NCI-H1048 (cell line): Measurements from ENCODE around the gene VAV3.

ENCODE experiments used
- DNase-seq: peaks from one replicate; lab custom pipeline; 2025; lab: John Stamatoyannopoulos, UW

VAV3 gene

DNA sequence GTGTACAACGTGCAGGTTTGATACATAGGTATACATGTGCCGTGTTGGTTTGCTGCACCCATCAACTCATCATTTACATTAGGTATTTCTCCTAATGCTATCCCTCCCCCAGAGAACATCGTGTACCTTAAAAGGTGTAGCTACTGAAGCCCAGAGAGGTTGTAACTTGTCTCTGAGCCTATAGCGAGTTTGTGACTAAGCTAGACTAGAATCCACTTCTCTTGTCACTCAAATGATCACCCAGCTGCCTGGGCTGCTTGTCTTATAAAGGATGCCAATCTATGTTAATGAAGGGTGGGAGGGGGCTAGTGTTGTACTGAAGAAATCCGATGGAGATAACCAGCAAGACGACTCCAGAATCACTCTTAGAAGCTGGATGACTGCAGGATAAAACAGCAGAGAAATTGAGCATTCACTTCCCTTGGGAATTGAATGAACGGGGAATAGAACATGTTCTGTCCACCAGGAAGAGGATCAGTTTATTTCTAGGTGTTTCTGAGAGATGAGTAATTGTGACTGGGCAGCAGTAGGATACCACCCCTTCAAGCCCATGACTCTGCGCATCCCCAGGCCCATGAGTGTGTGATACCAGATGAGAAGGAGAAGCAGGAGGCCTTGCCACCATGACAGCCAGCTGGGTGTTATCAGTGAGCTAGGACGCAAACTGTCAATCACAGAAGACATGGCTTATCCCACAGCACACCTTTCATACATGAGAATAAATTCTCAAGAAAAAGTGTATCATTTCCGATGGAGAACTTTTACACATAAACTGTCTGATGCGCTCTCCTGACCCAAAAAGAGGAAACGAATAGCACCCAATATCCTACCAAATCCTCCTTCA is 433.7 kb downstream of the VAV3 start:
- no peak for DNase-seq

GRCh38 chr1:107530543-107530942 is 434.4 kb downstream of the VAV3 start:
- no peak for DNase-seq

DNA sequence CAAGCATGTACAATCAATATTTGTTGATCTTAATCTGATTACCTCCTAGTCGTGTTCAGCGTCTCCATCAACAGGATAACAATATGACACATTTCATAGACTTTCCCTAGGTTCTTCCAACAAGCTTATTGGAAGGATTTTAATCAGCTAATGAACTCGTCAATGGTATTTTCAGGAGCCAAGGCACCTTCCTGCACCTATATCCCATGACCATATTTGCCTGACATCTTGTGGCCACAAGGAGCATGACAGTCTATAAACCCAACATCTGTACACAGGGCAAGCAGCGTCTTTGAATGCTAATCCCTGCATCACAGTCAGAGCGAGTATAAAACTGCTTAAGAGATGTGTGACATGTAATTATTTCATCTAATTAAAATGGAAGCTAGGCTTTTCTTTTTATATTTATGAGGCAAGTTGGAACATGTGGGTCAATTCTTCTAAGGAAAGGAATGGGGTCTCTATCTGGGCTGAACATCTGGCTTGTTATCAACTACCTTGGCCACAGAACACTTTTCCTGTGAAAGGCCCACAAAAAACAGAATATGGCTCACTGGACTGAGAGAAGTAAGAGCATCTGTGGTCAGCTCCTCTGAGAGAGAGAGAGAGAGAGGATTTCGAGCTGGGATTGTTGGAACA is 435.4 kb downstream of the VAV3 start:
- DNase-seq, result peak; percentile 24

DNA sequence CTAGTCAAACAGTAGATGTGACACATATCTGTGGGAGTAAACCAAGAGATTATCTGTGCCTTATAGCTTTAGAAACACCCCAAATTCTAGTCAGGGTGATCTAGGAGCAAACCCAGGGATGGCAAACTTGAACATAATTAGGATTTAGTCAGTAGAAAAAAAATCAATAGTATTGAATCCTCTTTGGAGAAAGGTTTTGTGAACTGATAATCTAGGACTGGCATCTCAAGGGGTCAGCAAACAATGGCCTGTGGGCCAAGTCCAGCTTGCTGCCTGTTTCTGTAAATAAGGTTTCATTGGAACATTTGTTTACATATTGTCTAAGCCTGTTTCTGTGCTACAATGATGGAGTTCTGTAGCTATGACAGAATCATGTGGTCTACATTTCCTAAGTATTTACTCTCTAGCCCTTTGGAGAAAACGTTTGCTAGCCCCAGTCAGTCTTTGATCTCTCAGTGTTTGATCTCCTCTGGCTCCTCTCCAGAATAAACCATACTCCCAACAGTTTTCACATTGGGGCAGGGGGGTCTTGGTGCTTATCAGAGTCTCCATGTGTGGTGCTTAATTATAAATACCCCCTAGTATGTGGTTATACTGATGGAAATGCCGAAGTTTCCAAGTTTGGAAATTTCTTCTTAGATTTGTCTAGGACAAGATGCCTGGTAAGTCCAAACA is 438.3 kb downstream of the VAV3 start:
- DNase-seq, result no peak

- no peak for DNase-seq
Measured at GRCh38 chr1:107525961-107526360, 439.0 kb downstream of the VAV3 start.

DNA sequence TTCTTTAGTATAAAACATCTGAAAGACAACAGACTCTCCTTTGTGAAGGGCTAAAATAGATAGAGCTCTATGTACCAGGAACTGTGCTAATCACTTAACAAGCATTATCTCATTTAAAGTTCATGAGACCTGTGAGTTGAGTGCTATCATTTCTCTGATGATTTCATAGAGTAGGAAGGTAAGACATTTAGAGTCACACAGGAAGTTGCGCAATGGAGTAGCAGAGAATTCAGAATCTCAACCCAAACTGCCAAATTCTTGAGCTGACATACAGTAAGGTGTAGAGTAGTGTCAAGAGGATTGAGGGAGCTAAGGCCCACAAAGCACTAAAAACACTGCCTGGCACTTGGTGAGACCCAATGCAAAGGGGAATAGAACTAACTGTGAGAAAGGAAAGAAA is 439.8 kb downstream of the VAV3 start:
- no peak for DNase-seq

GRCh38 chr1:107524301-107524700 is 440.7 kb downstream of the VAV3 start:
- no peak for DNase-seq

GRCh38 chr1:107523736-107524135 is 441.2 kb downstream of the VAV3 start:
- no peak for DNase-seq

GRCh38 chr1:107523061-107523460 is 441.9 kb downstream of the VAV3 start:
- no peak for DNase-seq
